ENCODE measurements around the gene BACH2.
"Not testable (repeated sequence)": the region's sequence is repeated elsewhere in the genome, so short reads cannot be mapped to it uniquely, and the experiment has no call there.

Gene BACH2

DNA sequence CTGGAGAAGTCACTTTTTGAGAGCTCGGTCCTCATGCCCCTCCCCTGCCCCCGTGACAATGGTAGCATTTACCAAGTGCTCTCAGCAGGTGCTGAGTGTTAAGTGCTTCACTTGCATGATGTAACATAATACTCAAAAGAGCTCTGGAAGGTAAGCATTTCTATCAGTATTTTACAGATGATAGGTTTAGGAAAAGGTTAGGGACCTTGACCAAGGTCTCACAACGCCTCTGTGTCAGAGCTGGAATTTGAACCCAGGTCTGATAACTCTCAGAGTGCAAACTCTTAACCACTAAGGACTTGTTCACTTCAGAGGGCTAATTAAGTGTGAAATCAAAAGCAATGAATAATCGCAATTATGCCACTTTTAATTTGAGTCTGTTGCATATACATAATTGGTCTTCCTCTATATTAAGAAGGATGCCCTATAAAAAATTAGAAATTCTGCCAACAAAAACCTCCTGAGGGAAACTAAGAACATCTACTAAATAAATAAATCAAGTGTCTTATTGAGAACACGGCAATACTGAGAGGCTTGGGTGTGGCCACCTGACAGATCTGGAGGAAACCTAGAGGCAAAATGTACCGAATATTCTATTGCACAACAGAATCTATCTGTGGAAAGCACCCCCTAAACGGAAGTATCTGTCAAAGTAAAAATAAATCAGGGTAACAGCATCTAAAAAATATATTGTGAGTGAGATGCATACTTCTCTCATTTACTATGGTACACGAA is 109.8 kb downstream of the BACH2 start:
- DNase-seq (ENCODE audit: low read depth in 4 of 4, low spot score in 1 of 4) = no peak

DNA sequence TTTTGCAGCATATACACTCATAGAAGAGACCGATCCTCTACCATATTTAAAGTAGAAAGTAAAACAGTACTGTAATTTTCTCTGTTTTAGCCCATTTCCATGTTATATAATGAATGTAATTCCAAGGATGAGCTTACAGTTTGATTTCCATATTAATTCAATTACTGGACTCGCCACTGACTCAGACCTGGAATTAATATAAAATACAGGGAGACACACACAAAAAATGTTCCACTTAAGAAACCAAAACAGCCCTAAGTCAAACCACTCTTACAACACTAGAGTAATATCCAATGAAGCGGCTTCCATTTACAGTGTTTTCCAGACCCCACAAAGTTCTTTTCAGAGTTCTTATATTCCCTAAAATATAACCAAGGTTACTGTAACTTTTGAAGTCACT is 110.6 kb downstream of the BACH2 start:
- DNase-seq (ENCODE audit: low read depth in 4 of 4, low spot score in 1 of 4) = no peak

DNA sequence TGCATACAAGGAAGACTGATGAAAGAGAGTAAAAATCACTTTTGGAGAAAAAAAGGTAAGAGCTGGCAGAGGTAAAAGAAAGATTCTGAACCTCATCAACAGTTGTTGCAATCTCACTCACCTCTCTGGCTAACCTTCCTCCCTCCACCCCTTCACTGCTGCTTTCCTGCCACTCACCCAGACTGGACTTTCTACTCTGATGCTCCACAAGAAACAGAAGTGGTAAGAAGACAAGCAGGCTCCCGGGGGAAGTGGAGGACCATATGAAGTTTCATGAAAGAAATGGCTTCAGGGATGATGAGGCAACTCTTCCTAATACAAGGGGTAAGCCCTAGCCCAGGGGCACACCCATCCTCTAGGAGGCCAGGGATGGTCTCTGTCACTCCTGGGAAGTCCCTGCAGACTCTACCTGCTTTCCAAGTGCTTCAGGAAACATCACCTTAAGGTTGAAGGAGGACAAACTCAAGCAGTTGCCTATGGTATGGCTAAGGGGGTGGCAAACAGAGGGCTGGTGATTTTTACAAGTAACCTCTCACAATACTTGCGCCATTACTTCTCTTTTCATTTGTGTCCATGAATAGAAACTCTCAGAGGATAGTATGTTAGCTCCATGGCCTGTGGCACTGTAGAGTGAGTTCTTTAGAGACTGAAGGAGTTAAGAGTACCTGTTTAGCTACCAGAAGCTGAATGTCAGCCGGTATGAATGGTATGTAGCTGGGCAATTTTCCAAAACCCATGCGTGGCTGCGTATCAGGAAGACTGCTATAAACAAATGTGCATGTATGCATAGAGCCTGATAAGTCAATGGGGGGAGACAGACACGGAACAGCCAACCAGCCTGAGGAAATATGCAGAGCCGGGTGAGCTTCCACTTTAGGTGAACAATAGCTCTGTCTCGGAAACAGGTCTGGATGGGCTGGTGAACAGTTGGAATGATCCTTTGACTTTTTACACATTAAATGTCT is 112.0 kb downstream of the BACH2 start:
- DNase-seq (ENCODE audit: low read depth in 4 of 4, low spot score in 1 of 4) = no peak

DNA sequence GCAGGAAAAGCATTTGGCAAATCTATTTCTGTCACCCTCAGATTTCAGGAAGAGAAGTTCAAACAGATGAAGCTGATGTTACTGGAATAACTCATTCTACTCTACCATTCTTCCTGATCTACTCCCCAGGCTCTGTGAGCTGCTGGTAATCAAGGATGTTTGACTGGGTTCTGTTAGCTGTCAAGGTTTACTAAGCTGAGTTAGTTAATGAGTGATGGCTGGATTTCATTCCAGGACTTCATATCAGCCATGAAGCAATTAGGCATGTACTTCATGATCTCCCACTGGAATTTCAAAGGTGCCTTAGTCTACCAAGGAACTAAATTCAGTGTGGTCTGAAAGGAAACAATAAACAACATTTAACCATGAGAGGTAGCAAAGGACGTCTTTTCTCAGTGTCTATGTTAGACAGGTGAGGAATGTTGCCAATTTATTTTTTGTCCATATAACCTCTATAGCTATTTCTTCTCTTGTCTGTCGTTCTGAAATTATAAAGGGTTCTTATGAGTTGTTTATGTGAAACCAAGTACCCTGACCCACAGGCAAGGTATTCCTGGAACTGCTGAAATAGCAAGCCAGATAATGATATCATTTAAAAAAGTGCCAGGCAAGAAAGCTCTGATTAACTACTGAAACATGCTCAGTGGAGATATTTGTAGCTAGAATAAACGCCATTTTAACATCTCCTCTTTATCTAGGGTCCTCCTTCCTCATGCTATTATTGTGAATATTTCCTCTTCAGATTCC is 112.9 kb downstream of the BACH2 start:
- no peak for DNase-seq (ENCODE audit: low read depth in 4 of 4, low spot score in 1 of 4)

DNA sequence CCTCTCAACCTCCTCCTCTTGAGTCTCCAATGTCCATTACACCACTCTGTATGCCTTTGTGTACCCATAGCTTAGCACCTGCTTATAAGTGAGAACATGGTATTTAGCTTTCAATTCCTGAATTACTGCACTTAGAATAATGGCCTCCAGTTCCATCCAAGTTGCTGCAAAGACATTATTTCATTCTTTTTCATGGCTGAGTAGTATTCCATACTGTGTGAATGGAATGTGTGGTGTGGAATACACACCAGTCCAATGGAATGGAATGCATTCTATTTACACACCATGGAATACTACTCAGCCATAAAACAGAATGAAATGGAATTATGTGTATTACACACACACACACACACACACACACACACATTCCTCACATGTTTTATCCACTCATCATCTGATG is 116.1 kb downstream of the BACH2 start:
- no peak for DNase-seq (ENCODE audit: low read depth in 4 of 4, low spot score in 1 of 4)

DNA sequence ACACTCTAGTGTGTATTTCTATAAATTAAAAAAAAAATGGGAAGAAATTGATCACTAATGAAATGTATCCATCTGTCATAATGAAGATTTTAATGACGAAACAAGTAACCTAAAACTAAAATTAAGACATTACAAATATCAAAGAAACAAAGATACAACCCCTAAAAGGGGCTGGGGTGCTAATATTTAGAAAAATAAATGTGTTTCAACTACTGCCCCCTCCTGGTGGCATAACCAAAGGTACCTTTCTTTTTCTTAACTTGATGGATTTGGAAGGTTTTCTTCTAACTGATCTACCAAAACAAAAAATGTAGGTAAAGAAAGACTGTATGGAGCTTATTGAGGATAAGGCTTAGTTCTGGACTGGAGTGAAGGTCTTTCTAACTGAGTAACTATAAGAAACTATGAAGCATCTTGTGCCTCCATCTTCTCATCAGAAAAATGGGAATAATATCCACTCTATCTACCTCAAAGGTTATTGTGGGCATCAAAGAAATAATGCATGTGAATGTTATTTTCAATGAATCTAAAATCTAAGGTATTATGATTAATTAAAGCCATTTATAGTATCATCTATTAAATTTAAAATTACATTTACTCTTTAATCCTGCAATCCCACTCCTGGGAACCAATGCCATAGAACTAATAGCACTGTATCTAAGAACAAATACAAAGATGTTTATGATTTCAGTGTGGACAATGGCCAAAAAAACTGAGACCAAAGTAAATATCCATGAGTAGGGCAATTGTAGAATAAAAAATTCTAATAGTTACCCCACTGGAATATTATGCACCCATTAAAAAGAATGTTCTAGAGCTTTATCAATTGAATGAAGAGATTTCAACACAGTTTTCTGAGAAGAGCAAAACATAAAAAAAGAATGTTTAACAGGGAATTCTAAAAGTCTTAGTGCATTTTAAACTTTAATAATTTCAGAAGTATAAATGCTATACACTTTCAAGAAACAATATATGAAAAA is 117.2 kb downstream of the BACH2 start:
- no peak for DNase-seq (ENCODE audit: low read depth in 4 of 4, low spot score in 1 of 4)

DNA sequence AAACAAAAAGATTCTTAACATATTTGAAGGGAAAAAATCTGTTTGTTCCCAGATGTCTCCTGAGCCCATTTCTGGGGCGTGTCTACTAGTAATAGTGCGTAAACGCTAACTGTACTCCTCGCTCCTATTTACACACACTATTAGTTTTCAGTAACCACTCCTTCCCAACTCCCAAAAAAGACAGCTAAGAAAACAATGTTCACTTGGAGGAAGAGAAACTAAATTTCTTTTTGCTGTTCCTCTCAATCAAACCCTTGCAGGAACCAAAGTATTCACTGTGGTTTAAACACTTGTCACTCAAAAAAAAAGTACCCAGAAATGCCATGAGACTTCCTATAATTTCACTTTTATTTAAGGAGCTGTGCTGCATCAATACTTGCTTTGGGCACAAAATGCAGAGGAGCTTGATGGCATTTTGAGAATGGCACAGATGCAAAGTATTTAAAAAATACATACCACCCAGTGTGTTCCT is 118.2 kb downstream of the BACH2 start:
- DNase-seq (ENCODE audit: low read depth in 4 of 4, low spot score in 1 of 4) = no peak

DNA sequence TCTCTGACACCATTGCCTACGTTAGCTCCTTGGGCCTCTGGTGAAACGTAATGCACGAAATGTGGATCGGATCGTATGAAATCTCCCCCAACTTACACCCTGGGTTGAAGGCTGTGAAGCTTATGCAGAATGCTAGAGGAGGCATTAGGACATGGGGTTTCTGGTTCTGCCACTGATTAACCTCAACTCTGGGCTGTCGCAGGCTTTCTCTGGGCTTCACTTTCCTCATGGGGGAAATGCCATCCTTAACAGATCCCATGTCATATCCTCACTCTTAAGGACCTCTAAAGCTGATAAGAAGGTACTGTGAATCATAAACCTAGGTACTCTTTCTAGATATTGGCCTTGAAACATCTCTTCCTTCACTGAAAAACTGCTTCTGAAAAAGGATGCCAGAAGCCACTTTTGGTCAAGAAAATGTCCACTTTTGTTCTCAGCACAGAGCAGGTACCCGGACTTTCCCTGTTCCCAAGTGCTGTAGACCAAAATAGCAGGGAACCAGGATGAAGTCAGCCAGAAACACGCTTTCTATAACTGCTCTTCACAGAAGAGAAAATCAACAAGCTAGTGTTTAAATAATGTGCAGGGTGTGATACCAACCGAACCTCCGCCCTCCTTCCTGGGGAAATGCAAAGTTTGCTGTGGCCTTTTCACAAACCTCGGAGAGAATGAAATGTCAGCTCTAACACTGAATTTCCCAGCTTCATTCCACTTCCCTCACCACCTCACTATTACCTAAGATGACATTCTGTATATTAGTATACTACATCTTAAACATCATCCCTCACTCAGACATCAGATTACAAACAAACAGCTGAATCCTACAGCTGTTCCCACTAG is 118.9 kb downstream of the BACH2 start:
- no peak for DNase-seq (ENCODE audit: low read depth in 4 of 4, low spot score in 1 of 4)

DNA sequence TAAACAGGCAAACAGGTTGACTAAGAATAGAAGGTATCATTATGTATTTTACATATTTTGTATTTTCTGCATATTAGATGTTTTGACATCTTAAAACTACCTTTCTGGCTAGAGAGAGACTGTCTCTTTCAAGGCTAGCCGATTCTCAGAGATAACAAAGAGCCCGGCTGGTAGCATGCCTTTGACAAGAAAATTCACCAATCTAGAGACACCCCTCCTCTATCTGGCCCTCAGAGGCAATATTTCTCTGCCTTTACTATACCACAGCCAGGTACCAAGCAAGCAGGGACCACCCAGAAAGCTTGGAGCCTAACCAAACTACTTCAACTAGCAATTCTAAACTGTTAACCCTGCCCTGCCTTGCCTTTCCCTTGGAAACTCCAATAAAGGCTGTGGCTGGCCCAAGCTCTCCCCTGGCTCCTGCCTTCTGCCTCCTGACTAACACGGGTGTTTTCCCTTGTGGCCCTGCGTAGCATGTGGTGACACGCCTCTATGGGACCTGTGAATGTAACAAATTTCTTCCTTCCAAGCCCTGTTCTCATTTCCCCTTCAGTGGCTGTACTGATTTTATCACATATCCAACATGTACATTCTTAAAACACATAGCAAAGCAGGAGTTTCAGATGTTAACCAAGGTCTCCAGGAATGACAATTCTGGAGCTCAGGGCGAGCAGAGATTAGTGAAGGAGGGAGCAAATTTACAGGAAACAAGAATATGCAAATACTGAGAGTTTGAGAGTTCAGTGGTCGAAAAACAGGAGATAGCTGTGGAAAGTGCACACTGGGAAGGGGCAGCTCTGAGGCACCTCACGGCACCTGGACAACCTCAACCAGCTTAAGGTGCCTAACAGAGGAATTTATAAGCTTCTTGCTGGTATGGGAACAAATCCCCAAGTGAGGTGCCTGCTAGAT is 120.8 kb downstream of the BACH2 start:
- peak in 3 of 4 experiments; percentile 28 to 63 (median 59) for DNase-seq (ENCODE audit: low read depth in 4 of 4, low spot score in 1 of 4)

DNA sequence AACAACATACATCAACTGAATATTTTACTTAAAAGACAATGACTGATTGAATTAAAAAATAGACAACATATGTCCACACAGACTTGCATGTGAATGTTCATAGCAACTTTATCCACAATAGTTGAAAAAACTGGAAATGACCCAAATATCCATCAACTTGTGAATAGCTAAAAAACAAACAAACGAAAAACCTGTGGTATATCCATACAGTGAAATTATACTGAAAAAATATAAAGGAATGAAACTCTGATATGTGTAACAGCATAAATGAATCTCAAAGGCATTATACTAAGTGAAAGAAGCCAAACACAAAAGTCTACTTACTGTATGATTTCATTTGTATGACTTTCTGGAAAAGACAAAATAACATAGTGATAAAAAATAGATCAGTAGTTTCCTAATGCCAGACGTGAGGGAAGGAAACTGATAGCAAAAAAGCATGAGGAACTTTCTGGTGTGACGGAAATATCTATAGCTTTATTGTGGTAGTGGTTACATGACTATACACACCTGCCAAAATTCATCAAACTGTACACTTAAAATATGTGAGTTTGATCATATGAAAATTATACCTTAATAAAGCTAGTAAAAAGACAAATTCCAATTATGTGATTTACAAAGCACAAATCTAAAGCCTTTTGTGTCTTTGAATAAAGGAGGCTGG is 123.2 kb downstream of the BACH2 start:
- no peak for DNase-seq (ENCODE audit: low read depth in 4 of 4, low spot score in 1 of 4)

DNA sequence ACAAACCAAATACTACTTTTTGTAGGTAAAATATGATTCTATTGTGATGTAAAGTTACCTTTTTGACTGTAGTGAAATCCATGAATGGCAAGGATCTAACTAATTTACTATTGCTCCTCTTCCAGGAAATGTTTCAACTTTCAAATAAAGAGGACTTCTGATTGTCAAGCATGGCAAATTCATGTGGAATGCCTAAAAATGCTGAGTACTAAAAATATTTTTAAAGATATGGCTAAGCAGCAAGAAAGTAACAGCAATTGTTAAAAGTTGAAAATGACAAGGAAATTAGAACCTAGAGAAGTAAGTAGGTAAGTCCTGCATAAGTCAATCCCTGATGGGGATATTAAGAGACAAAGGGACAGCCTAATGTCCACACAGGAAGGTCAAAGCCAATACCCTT is 126.0 kb downstream of the BACH2 start:
- DNase-seq (ENCODE audit: low read depth in 4 of 4, low spot score in 1 of 4) = no peak

DNA sequence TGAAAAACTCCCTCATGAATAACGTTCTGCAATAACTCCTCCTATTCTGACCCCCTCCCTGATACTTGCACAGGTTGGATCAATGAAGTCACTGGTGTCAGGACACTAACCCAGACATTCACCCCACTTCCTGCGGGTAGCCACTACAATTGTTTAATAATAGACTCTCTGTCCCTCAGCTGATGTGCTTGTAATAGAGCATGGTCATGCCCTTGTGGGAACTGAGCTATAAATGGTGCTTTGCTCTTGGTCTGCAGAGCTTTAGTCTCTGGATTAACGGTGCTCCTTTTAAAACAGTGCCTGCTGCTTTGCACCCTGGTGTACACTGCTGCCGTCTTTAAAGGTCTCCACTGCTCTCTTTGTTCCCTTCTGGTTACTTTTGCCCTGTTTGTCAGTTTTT is 127.3 kb downstream of the BACH2 start:
- no peak for DNase-seq (ENCODE audit: low read depth in 4 of 4, low spot score in 1 of 4)

DNA sequence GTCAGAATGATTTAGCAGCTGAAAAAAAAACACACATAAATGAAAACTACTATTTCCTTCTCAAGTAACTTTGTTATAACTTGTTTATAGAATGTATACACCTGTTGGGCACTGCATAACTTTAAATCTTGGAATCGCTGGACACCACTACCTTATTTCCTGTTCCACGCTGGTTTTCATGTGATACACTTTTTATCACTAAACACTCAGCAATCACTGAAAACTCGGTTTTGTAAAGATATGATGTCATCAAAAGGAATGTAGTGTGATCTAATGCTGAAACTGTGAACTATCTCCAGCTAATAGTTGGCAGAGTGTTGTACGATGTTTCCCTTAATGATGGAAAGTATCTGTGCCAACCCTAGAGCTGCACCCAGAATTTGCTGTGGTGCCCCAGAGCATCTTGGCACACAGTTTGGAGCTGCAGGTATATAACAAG is 127.9 kb downstream of the BACH2 start:
- DNase-seq (ENCODE audit: low read depth in 4 of 4, low spot score in 1 of 4) = no peak

DNA sequence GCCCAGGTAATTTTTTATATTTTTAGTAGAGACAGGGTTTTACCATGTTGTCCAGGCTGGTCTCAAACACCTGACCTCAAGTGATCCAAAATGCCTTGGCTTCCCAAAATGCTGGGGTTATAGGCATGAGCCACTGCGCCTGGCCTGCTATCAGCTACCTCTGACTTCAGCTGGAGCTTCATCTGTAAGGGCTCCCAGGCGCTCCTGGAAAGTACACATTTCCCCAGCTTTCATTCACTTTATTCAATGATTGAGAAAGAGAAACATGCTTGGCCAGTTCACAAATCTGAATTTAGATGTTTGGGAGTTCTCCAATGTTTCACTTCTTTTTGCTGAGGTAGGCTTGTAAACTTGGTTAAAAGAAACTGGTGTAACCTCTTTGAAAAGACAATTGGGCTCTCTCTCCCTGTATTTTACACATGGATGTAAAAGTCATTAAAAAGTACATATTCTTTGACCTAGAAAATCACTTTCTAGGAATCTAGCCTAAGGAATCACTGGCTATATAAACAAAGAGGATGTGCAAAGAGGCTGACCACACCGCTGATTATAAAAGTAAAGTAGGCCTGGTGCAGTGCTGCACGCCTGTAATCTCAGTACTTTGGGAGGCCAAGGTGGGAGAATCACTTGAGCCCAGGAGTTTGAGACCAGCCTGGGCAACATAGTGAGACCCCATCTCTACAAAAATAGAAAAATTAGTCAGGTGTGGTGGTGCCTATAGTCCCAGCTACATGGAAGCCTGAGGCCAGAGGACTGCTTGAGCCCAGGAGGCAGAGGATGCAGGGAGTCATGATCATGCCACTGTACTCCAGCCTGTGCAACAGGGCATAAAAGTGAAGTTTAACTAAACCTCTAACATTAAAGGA is 128.9 kb downstream of the BACH2 start:
- DNase-seq (ENCODE audit: low read depth in 4 of 4, low spot score in 1 of 4) = no peak

DNA sequence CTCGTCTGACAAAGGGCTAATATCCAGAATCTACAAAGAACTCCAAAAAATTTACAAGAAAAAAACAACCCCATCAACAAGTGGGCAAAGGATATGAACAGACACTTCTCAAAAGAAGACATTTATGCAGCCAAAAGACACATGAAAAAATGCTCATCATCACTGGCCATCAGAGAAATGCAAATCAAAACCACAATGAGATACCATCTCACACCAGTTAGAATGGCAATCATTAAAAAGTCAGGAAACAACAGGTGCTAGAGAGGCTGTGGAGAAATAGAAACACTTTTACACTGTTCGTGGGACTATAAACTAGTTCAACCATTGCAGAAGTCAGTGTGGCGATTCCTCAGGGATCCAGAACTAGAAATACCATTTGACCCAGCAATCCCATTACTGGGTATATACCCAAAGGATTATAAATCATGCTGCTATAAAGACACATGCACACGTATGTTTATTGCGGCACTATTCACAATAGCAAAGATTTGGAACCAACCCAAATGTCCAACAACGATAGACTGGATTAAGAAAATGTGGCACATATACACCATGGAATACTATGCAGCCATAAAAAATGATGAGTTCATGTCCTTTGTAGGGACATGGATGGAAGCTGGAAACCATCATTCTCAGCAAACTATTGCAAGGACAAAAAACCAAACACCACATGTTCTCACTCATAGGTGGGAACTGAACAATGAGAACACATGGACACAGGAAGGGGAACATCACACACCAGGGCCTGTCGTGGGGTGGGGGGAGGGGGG is 130.3 kb downstream of the BACH2 start:
- DNase-seq (ENCODE audit: low read depth in 4 of 4, low spot score in 1 of 4) = not testable (repeated sequence)
